Karpas-422 (cell line): ENCODE measurements around the gene UBAP1L. TPM values are rescaled to one million over a fixed set of nuclear protein-coding genes. Genes with fewer than 3 reads are reported as not detected.

ENCODE experiments used
- DNase-seq: peaks from one replicate; pipeline ENCODE4 v3.0.0-alpha.2; 2015
- H2AFZ ChIP-seq: fragments of 200-600 bp; sonication (generic); 2 replicates; pipeline ENCODE4 v1.6.1; 2014; ENCODE audit warnings: antibody characterized with exemption, low read length, mixed read lengths
- H3K27ac ChIP-seq: fragments of 200-600 bp; sonication (generic); 2 replicates; pipeline ENCODE4 v1.5.1; 2014; ENCODE audit warnings: mild to moderate bottlenecking, low read length, moderate library complexity
- H3K27me3 ChIP-seq: fragments of 200-600 bp; sonication (generic); 2 replicates; pipeline ENCODE4 v1.6.1; 2014; ENCODE audit warnings: low read length, mixed read lengths
- H3K36me3 ChIP-seq: fragments of 200-600 bp; sonication (generic); 2 replicates; pipeline ENCODE4 v1.6.1; 2014; ENCODE audit warnings: low read length, mixed read lengths; ENCODE audit not compliant: insufficient read depth
- H3K4me1 ChIP-seq: fragments of 200-600 bp; sonication (generic); 2 replicates; pipeline ENCODE4 v1.6.1; 2014; ENCODE audit warnings: mild to moderate bottlenecking, low read length, mixed read lengths
- H3K4me2 ChIP-seq: fragments of 200-600 bp; sonication (generic); 2 replicates; pipeline ENCODE4 v1.6.1; 2014; ENCODE audit warnings: low read length, low read depth, mild to moderate bottlenecking; ENCODE audit not compliant: poor library complexity, severe bottlenecking
- H3K4me3 ChIP-seq: fragments of 200-600 bp; sonication (generic); 2 replicates; pipeline ENCODE4 v1.5.1; 2014; ENCODE audit warnings: mild to moderate bottlenecking, antibody characterized with exemption, low read length, mixed read lengths
- H3K79me2 ChIP-seq: fragments of 200-600 bp; sonication (generic); 2 replicates; pipeline ENCODE4 v1.6.1; 2014; ENCODE audit warnings: mild to moderate bottlenecking, low read length, mixed read lengths
- H3K9ac ChIP-seq: fragments of 200-600 bp; sonication (generic); 2 replicates; pipeline ENCODE4 v1.6.0; 2014; ENCODE audit warnings: low read length
- H3K9me2 ChIP-seq: fragments of 200-600 bp; sonication (generic), shearing (Covaris generic); replicated peaks from 2 replicates; pipeline ENCODE4 v1.6.0; 2014; ENCODE audit warnings: mild to moderate bottlenecking, low read length, moderate library complexity; ENCODE audit not compliant: insufficient read depth
- H3K9me3 ChIP-seq: fragments of 300-700, 200-600 bp; sonication (generic); 2 replicates; pipeline ENCODE4 v1.6.1; 2014; ENCODE audit warnings: low read length, mixed read lengths
- H4K20me1 ChIP-seq: fragments of 200-600 bp; sonication (generic); 2 replicates; pipeline ENCODE4 v1.6.1; 2014; ENCODE audit warnings: mild to moderate bottlenecking, antibody characterized with exemption, low read length, low read depth; ENCODE audit not compliant: insufficient read depth
- total RNA-seq: library from RNA; depleted of rRNA; stranded (reverse); fragments of >200 nt; shearing (Covaris generic); gene quantifications from 2 replicates; pipeline ENCODE4 v1.2.3, GENCODE V29; 2014; ENCODE audit warnings: low replicate concordance

The UBAP1L gene
- total RNA-seq, 1 experiment from 2014 or later: 6.5 TPM

DNA sequence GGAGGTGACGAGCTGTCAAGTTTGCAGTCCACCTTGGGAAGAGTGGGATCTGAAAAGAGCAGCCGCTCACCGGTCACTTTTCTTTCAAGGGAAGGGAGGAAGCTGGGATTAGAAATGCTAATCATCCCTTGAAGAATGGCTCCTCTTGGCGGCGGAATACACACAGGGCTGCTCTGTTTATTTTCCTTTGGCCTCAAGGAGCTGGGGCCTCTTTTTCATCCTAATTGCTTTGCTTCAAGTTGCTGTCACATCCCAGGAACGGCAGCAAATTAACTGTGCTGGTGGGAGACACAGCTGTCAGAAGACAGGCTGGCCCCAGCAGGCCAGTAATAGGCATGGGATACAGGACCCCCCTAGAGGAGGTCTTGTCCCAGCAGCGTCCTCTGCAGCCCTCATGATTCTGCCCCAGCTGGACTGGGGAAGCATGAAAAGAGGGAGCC is 31.7 kb downstream of the UBAP1L start:
- H3K9me3 ChIP-seq: no peaks in the 10 kb centered on the region
- no peaks in the 10 kb centered on the region for H3K36me3 ChIP-seq
- H3K4me3 ChIP-seq: no peak overlapping the region
- H3K9me2 ChIP-seq: no peaks in the 10 kb centered on the region
- no peak overlapping the region for H2AFZ ChIP-seq
- H3K27ac ChIP-seq: no peak overlapping the region
- H3K9ac ChIP-seq: no peak overlapping the region
- H3K79me2 ChIP-seq: no peaks in the 10 kb centered on the region
- no peak overlapping the region for H3K4me2 ChIP-seq
- no peaks in the 10 kb centered on the region for H3K27me3 ChIP-seq
- DNase-seq: no peak
- H3K4me1 ChIP-seq: no peaks in the 10 kb centered on the region
- no peaks in the 10 kb centered on the region for H4K20me1 ChIP-seq

DNA sequence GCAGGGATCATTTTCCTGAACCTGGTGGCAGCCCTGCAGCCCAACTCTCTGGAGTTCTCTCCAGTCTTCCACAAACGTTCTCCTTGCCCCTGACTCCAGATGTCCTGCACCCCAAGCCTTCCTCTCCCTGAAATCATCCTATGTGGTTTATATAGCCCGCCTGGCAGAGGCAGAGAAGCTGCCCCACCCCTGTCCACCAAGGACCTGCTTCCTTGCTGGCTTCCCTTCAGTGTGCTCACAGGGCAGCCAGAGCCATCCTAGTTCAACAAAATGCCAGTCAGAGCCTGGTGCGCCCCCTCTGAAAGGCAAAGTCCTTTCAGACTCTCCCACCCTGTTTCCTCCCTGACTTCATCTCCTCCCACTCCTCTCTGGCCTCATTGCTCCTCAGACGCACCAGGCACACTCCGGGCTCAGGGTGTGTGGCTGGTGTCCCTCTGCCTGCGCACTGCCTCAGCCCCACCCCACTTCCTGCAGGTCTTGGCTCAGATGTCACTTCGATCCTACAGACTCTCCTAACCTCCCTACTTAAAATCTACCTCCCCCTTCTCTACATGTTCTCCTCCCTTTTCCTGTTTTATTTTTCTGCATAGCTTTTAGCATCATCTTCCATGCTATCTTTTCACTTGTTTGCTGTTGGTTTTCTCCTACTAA is 32.6 kb downstream of the UBAP1L start:
- Histone ChIP-seq H3K27me3 (no peaks in the 10 kb centered on the region), H2AFZ (no peak overlapping the region), H3K4me3 (no peak overlapping the region), H3K27ac (no peak overlapping the region), H3K79me2 (no peaks in the 10 kb centered on the region), H3K9me3 (no peaks in the 10 kb centered on the region), H3K9me2 (no peaks in the 10 kb centered on the region), H3K4me1 (no peaks in the 10 kb centered on the region), H3K4me2 (no peak overlapping the region), H4K20me1 (no peaks in the 10 kb centered on the region), H3K36me3 (no peaks in the 10 kb centered on the region), H3K9ac (no peak overlapping the region)
- DNase-seq: no peak

DNA sequence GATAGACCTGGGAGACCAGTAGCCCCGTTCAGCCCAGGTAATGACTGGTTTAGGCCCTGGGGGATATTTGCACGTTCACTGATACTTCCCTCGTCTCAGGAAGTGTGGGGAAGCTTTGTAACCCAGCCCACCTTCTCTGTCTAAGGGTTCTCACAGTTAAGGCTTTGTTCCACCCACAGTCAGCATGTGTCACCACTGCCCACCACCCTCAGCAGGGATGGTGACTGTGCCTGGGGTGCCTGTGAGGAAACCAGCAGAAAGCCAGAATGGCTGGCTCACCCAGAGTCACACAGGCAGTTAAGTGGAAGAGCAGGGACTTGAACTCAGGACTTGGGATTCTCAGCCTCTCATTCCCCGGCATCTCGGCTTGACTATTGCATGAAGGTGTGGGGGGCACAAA is 33.2 kb downstream of the UBAP1L start:
- Histone ChIP-seq H3K4me1 (no peaks in the 10 kb centered on the region), H3K9ac (no peak overlapping the region), H3K9me2 (no peaks in the 10 kb centered on the region), H3K4me2 (no peak overlapping the region), H3K4me3 (no peak overlapping the region), H2AFZ (no peak overlapping the region), H3K27ac (no peak overlapping the region), H3K36me3 (no peaks in the 10 kb centered on the region), H3K79me2 (no peaks in the 10 kb centered on the region), H3K9me3 (no peaks in the 10 kb centered on the region), H3K27me3 (no peaks in the 10 kb centered on the region), H4K20me1 (no peaks in the 10 kb centered on the region)
- no peak for DNase-seq

DNA sequence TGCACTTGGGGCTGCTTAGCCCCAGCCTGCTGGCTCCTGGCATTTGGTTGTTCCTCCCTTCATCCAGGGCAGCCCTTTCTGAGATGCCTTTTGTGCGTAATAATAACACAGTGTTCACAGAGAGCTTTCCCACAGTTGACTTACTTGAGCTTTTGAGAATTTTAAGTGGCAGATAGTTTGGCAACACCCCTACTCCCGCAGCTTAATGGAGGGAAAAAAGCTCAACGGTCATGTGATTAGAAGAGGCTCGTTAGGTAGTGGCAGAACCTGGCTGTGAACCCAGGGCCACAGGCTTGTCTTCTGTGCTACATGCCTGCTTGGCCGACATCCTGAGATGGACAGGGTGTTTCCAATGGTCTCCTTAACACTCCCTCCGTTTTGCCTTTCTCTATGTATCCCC is 33.7 kb downstream of the UBAP1L start:
- Histone ChIP-seq H3K9me3 (no peaks in the 10 kb centered on the region), H3K9me2 (no peaks in the 10 kb centered on the region), H2AFZ (no peak overlapping the region), H3K9ac (no peak overlapping the region), H3K79me2 (no peaks in the 10 kb centered on the region), H3K27ac (no peak overlapping the region), H3K4me2 (no peak overlapping the region), H3K4me1 (no peaks in the 10 kb centered on the region), H4K20me1 (no peaks in the 10 kb centered on the region), H3K4me3 (no peak overlapping the region), H3K27me3 (no peaks in the 10 kb centered on the region), H3K36me3 (no peaks in the 10 kb centered on the region)
- DNase-seq: no peak

DNA sequence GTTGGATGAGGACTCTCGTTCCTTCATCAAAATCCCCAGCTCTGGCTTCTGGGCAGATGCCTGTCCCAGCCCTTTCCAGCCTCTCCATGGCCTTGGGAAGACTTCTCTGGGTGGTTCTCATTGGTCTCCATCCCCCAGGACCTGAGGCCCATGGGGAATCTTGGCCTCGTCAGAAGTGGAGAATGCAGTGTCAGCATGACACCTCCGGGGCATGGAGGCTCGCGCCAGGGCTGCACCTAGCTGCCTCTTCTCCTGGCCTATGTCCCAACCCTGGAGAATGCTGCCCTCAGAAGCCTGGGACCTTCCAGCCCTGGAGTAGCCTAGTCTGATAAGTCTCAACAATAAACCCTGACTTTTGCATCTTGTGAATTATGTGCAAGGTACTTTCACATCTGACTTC is 35.4 kb downstream of the UBAP1L start:
- Histone ChIP-seq H2AFZ (no peak overlapping the region), H3K4me3 (no peak overlapping the region), H3K27me3 (no peaks in the 10 kb centered on the region), H3K36me3 (no peaks in the 10 kb centered on the region), H3K27ac (no peak overlapping the region), H3K79me2 (no peaks in the 10 kb centered on the region), H3K9me3 (no peaks in the 10 kb centered on the region), H3K4me1 (no peaks in the 10 kb centered on the region), H3K9ac (no peak overlapping the region), H3K9me2 (no peaks in the 10 kb centered on the region), H4K20me1 (no peaks in the 10 kb centered on the region), H3K4me2 (no peak overlapping the region)
- no peak for DNase-seq

DNA sequence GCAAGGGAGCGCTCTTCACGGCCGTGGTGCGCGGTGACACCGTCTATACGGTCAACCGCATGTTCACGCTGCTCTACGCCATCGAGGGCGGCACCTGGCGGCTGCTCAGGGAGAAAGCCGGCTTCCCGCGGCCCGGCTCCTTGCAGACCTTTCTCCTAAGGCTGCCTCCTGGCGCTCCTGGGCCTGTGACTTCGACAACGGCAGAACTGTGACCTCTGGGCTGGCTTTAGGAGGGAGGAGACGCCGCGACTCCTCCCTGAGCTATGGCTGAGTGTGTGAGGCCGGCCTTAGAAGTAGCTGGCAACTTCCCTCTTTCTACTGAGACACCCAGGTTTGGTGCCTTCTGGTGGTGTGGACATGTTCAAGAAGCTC is 37.0 kb downstream of the UBAP1L start:
- Histone ChIP-seq H3K4me3 (no peak overlapping the region), H3K9me3 (no peaks in the 10 kb centered on the region), H3K36me3 (no peaks in the 10 kb centered on the region), H3K27me3 (no peaks in the 10 kb centered on the region), H3K4me1 (no peaks in the 10 kb centered on the region), H3K4me2 (no peak overlapping the region), H4K20me1 (no peaks in the 10 kb centered on the region), H3K9ac (no peak overlapping the region), H3K79me2 (no peaks in the 10 kb centered on the region), H2AFZ (no peak overlapping the region), H3K9me2 (no peaks in the 10 kb centered on the region), H3K27ac (no peak overlapping the region)
- no peak for DNase-seq

DNA sequence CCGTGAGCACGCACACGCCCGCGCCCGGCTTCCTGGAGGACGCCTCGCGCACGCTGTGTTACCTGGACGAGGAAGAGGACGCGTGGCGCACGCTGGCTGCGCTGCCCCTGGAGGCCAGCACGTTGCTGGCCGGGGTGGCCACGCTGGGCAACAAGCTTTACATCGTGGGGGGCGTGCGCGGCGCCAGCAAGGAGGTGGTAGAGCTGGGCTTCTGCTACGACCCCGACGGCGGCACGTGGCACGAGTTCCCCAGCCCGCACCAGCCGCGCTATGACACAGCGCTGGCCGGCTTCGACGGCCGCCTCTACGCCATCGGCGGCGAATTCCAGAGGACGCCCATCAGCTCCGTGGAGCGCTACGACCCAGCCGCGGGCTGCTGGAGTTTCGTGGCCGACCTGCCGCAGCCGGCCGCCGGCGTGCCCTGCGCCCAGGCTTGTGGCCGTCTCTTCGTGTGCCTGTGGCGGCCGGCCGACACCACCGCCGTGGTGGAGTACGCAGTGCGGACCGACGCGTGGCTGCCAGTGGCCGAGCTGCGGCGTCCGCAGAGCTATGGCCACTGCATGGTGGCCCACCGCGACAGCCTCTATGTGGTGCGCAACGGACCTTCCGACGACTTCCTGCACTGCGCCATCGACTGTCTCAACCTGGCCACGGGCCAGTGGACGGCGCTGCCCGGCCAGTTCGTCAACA is 37.6 kb downstream of the UBAP1L start:
- no peaks in the 10 kb centered on the region for H3K4me1 ChIP-seq
- no peak for DNase-seq
- H3K4me3 ChIP-seq: no peak overlapping the region
- no peak overlapping the region for H2AFZ ChIP-seq
- no peak overlapping the region for H3K27ac ChIP-seq
- H3K9ac ChIP-seq: no peak overlapping the region
- H3K79me2 ChIP-seq: no peaks in the 10 kb centered on the region
- no peaks in the 10 kb centered on the region for H3K36me3 ChIP-seq
- no peaks in the 10 kb centered on the region for H3K27me3 ChIP-seq
- H3K4me2 ChIP-seq: no peak overlapping the region
- no peaks in the 10 kb centered on the region for H4K20me1 ChIP-seq
- H3K9me2 ChIP-seq: no peaks in the 10 kb centered on the region
- H3K9me3 ChIP-seq: no peaks in the 10 kb centered on the region

DNA sequence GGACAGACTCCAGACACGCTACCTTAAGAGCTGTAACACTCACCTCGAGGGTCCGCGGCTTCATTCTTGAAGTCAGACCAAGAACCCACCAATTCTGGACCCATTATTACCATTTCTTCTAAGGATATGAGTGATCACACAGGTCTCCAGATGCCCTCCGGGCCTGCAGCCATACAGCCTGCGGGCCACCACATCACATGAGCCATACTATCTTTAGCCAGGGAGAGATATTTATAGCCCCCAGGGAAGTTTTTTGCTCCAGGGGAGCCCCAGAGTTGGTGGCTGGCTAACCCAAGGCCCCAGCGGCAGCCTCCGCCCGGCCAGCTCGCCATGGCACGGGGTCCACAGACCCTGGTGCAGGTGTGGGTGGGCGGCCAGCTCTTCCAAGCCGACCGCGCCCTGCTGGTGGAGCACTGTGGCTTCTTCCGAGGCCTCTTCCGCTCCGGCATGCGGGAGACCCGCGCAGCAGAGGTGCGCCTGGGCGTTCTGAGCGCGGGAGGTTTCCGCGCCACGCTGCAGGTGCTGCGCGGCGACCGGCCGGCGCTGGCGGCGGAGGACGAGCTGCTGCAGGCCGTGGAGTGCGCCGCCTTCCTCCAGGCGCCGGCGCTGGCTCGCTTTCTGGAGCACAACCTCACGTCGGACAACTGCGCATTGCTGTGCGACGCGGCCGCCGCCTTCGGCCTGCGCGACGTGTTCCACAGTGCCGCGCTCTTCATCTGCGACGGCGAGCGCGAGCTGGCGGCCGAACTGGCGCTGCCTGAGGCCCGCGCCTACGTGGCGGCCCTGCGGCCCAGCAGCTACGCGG is 38.3 kb downstream of the UBAP1L start, which contains the start of gene KBTBD13:
TSS of gene KBTBD13 (plus strand) at position 261 of the 805 bp plus-strand sequence. CDS start at position 331, 70 bp downstream.
- no peak for DNase-seq
- Histone ChIP-seq H4K20me1 (no peaks in the 10 kb centered on the region), H2AFZ (no peak within 1 kb of the TSS), H3K4me3 (no peak within 1 kb of the TSS), H3K27me3 (no peaks in the 10 kb centered on the region), H3K27ac (no peak within 1 kb of the TSS), H3K4me2 (no peak within 1 kb of the TSS), H3K79me2 (no peaks in the 10 kb centered on the region), H3K4me1 (no peaks in the 10 kb centered on the region), H3K9me2 (no peaks in the 10 kb centered on the region), H3K9me3 (no peaks in the 10 kb centered on the region), H3K9ac (no peak within 1 kb of the TSS), H3K36me3 (no peaks in the 10 kb centered on the region)
